Posterior vena cava (tissue), 2 donors: Measurements from ENCODE around the gene WDR37. TPM values are rescaled to one million over a fixed set of nuclear protein-coding genes. Genes with fewer than 3 reads are reported as not detected.
"Not testable (repeated sequence)": the region's sequence is repeated elsewhere in the genome, so short reads cannot be mapped to it uniquely, and the experiment has no call there.

Source experiments
- DNase-seq: peaks from one replicate; pipeline ENCODE4 v3.0.0-alpha.2; 2020; ENCODE audit warnings: low spot score
- intact Hi-C, 2 donors: fragments of 100-400 bp; cut with DNase I; formaldehyde crosslinking; loops; one replicate each; pipeline versions ENCODE4 v1.14.1 to v1.14.2; 2022 to 2023
- total RNA-seq, 2 donors: library from RNA; stranded (reverse); fragmentation: NEBNext Ultra II Directional; extraction: Animal tissue kit (Norgen Biotek cat#: 25700); gene quantifications; one replicate each; pipeline ENCODE4 v1.2.1, GENCODE V29; 2021
- donor health status: DM: yes; HTN: yes; CAD: no.
- donor health status: DM: yes; HTN: yes; CAD: no.

The WDR37 gene
- total RNA-seq, 2 donors from 2014 or later: 16.6 to 16.9 TPM

GRCh38 chr10:1037098-1037497 lies 19.1 kb upstream of the WDR37 start:
- no peak for DNase-seq
- intact Hi-C loops: no loop called here

GRCh38 chr10:1038769-1039168 lies 17.4 kb upstream of the WDR37 start:
- DNase-seq, intact Hi-C loops: not testable (repeated sequence)

- intact Hi-C loops: no loop called here
- DNase-seq: no peak
Observed at GRCh38 chr10:1040133-1040532, 16.1 kb upstream of the WDR37 start.

- intact Hi-C loops: no loop called here
- no peak for DNase-seq
Observed at GRCh38 chr10:1041514-1041913, 14.7 kb upstream of the WDR37 start.

GRCh38 chr10:1043532-1043995 lies 12.6 kb upstream of the WDR37 start:
- peak; percentile 87 for DNase-seq
- intact Hi-C loops: no loop called here

GRCh38 chr10:1044146-1044545 lies 12.0 kb upstream of the WDR37 start:
- DNase-seq: no peak
- intact Hi-C loops: no loop called here

GRCh38 chr10:1044964-1045363 lies 11.2 kb upstream of the WDR37 start:
- DNase-seq: no peak
- intact Hi-C loops: no loop called here

GRCh38 chr10:1045415-1045814 lies 10.8 kb upstream of the WDR37 start:
- intact Hi-C loops: no loop called here
- no peak for DNase-seq

- DNase-seq: no peak
- intact Hi-C loops: no loop called here
Observed at GRCh38 chr10:1047937-1048336, 8.2 kb upstream of the WDR37 start.

GRCh38 chr10:1048349-1048731 lies 7.8 kb upstream of the WDR37 start:
- intact Hi-C loops: no loop called here
- peak; percentile 87 for DNase-seq

- DNase-seq: peak; percentile 99
- intact Hi-C loops: no loop called here
Observed at GRCh38 chr10:1048732-1049424, 7.3 kb upstream of the WDR37 start, which contains the start of gene IDI1. Gene IDI1, minus strand, starts transcription at chr10:1049119. Its CDS starts 116 bp downstream, at chr10:1049003.

GRCh38 chr10:1049425-1049958 lies 6.7 kb upstream of the WDR37 start:
- intact Hi-C loops: no loop called here
- DNase-seq: no peak

GRCh38 chr10:1050145-1050544 lies 6.0 kb upstream of the WDR37 start:
- DNase-seq: no peak
- intact Hi-C loops: no loop called here

GRCh38 chr10:1050554-1050953 lies 5.6 kb upstream of the WDR37 start:
- no peak for DNase-seq
- intact Hi-C loops: no loop called here

GRCh38 chr10:1054684-1055083 lies 1.5 kb upstream of the WDR37 start:
- no peak for DNase-seq
- intact Hi-C loops: no loop called here

GRCh38 chr10:1057106-1057657 lies 997 bp downstream of the WDR37 start:
- intact Hi-C loops: no loop called here
- DNase-seq: peak; percentile 84

GRCh38 chr10:1058017-1058416 lies 1.8 kb downstream of the WDR37 start:
- intact Hi-C loops: no loop called here
- DNase-seq: no peak

GRCh38 chr10:1059902-1060301 lies 3.7 kb downstream of the WDR37 start:
- no peak for DNase-seq
- intact Hi-C loops: no loop called here

- intact Hi-C loops: no loop called here
Observed at GRCh38 chr10:1061930-1062774, 6.0 kb downstream of the WDR37 start.

GRCh38 chr10:1063232-1063865 lies 7.2 kb downstream of the WDR37 start:
- no peak for DNase-seq
- intact Hi-C loops: no loop called here

More at GRCh38 chr10:1061930-1062774, 6.0 kb downstream of the WDR37 start:
- no peak for DNase-seq
